Natural killer cell treated with Interleukin-12 subunit alpha and Interleukin-12 subunit beta and Interleukin-15 and Interleukin-18, amount 100 ng/mL, for 72 hours (primary cell): ENCODE data around the gene PRLR. TPM values are rescaled to one million over a fixed set of nuclear protein-coding genes. Genes with fewer than 3 reads are reported as not detected.

ENCODE experiments used
- ATAC-seq, 2 donors: fragments of 150-1000 bp; cut with Tn5 transposase in 1 of 2; sonication (Bioruptor Pico), chemical (Tn5 transposase) in 1 of 2; 2 replicates each; pipeline ENCODE4 v1.10.0; 2021
- DNase-seq: peaks from one replicate; pipeline ENCODE4 v3.0.0; 2022; ENCODE audit warnings: low spot score
- H3K27ac Mint-ChIP-seq, 2 donors: 1 replicate in 1 of 2; 2 replicates in 1 of 2; pipeline ENCODE4 v1.8.0; 2022; ENCODE audit warnings: mixed read lengths in 2 of 2, mild to moderate bottlenecking in 1 of 2, moderate library complexity in 1 of 2
- H3K27me3 Mint-ChIP-seq, 2 donors: 1 replicate in 1 of 2; 2 replicates in 1 of 2; pipeline ENCODE4 v1.8.0; 2022; ENCODE audit warnings: mixed read lengths in 2 of 2
- H3K36me3 Mint-ChIP-seq: one replicate; pipeline ENCODE4 v1.8.0; 2022; ENCODE audit warnings: mixed read lengths
- H3K4me1 Mint-ChIP-seq, 2 donors: 1 replicate in 1 of 2; 2 replicates in 1 of 2; pipeline ENCODE4 v1.8.0; 2022; ENCODE audit warnings: low read depth in 2 of 2, mixed read lengths in 2 of 2, mild to moderate bottlenecking in 1 of 2
- H3K4me3 Mint-ChIP-seq: one replicate; pipeline ENCODE4 v1.8.0; 2022; ENCODE audit warnings: mixed read lengths
- H3K9me3 Mint-ChIP-seq: 2 replicates; pipeline ENCODE4 v1.8.0; 2022; ENCODE audit warnings: mixed read lengths
- total RNA-seq, 2 donors: library from RNA; stranded (reverse); gene quantifications; one replicate each; pipeline ENCODE4 v1.2.3, GENCODE V29; 2022

The PRLR gene
- total RNA-seq, 2 donors from 2014 or later = not detected

GRCh38 chr5:35024911-35025510 is 205.3 kb downstream of the PRLR start:
- H3K4me3 Mint-ChIP-seq = no peak overlapping the region
- H3K4me1 Mint-ChIP-seq = no peaks in the 10 kb centered on the region
- peaks cover 11 to 23% of the 10 kb centered on the region in 2 donors for H3K27me3 Mint-ChIP-seq
- H3K36me3 Mint-ChIP-seq = no peaks in the 10 kb centered on the region
- H3K9me3 Mint-ChIP-seq = peaks cover 4% of the 10 kb centered on the region
- DNase-seq = no peak
- no peak for ATAC-seq
- H3K27ac Mint-ChIP-seq = no peak overlapping the region

DNA sequence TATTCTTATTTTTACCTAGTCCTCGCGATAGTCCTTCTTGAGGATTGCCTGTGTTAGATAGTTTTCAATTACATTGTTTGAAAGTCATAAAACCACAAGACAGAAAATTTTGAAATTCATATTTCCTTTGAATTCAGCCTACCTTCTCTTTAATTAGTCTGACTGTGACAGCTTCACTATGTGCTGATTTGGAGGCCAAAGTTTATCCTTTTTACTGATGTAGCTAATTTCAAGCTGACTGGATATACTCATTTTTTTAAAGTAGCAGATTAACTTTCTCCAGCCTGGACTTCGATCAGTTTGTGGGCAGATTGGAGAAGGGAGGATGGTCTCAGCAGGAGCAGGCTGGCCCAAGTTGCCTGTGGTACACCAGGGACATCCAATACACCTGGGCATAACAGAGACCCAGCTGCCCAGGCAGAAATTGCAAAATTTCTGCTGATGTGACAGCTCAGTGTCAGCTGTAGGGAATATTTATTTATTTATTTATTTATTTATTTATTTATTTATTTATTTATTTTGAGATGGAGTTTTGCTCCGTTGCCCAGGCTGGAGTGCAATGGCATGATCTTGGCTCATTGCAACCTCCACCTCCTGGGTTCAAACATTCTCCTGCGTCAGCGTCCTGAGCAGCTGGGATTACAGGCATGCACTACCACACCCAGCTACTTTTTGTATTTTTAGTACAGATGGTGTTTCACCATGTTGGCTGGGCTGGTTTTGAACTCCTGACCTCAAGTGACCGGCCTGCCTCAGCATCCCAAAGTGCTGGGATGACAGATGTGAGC is 206.7 kb downstream of the PRLR start:
- Mint-ChIP-seq H3K27me3 (peaks cover 8 to 12% of the 10 kb centered on the region in 2 donors), H3K4me1 (no peaks in the 10 kb centered on the region), H3K4me3 (no peak overlapping the region), H3K36me3 (no peaks in the 10 kb centered on the region), H3K27ac (no peak overlapping the region), H3K9me3 (peaks cover 4% of the 10 kb centered on the region)
- DNase-seq = no peak
- no peak for ATAC-seq

DNA sequence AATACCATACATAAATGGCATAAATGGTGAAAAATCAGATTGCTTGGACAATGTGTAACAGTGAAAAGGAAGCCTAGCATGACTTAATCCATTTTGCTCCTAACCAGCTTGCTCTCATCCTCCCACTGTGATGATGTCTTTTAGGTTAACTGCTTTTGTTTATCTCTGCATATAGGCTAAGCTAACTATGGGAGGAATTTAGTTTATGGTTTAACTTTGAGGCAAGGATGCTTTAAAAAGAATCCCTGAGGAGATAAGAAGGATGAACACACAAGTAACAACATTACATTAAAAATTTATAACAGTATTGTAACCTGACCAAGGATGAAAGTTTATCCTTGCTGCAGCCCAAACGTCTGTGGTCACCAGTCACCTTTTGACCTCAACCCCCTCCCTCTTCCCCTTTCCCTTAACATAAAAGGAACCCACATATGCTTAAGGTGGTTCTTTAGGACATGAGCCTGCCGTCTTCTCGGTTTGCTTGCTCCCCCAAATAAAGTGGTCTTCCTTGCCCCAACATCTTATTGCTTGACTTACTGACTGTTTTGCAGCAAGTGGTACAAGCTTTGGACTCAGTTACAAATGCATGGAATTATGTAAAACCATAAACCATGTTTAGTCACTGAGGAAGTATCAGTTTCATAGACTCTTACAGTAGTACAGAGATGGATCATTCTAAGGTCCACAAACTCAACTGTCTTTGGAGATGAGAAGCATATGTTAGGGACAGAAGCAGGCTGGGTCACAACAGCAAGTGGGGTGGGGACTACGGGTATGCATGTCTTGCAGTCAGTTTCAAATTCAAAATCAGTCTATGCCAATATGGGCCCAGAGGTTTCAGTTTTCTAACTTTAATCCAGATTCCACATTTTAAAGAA is 213.9 kb downstream of the PRLR start:
- H3K27ac Mint-ChIP-seq = no peak overlapping the region
- ATAC-seq (peak in 1 of 2 donors; percentile 54), DNase-seq (no peak)
- no peaks in the 10 kb centered on the region for H3K9me3 Mint-ChIP-seq
- no peak overlapping the region for H3K4me3 Mint-ChIP-seq
- no peaks in the 10 kb centered on the region for H3K36me3 Mint-ChIP-seq
- H3K27me3 Mint-ChIP-seq = peaks cover 11 to 13% of the 10 kb centered on the region in 2 donors
- H3K4me1 Mint-ChIP-seq = no peaks in the 10 kb centered on the region

GRCh38 chr5:35015063-35015462 is 215.2 kb downstream of the PRLR start:
- Mint-ChIP-seq H3K27ac (no peak overlapping the region), H3K36me3 (no peaks in the 10 kb centered on the region), H3K9me3 (no peaks in the 10 kb centered on the region), H3K27me3 (peaks cover 11 to 14% of the 10 kb centered on the region in 2 donors), H3K4me3 (no peak overlapping the region), H3K4me1 (no peaks in the 10 kb centered on the region)
- no peak for ATAC-seq
- DNase-seq = no peak

DNA sequence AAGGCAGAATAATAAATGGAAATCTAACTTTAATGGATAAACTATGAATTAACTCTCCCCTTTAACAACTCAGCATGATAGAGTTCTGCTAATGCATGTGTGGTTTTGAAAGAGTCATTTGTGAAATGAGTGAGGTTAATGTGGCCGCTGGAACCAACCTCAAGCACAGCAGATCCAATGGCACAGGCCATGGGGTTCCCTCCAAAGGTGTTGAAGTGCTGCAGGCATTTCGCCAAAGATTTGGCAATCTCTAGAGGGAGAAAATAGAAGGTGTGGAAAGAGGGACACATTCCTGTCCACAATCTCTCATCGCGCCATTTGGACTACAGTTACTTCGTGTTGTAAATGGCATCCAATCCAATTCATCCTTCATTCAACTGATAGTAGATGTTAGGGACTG is 217.5 kb downstream of the PRLR start:
- H3K4me1 Mint-ChIP-seq = no peaks in the 10 kb centered on the region
- no peak overlapping the region for H3K27ac Mint-ChIP-seq
- peaks cover 21 to 25% of the 10 kb centered on the region in 2 donors for H3K27me3 Mint-ChIP-seq
- DNase-seq = no peak
- H3K9me3 Mint-ChIP-seq = no peaks in the 10 kb centered on the region
- H3K4me3 Mint-ChIP-seq = no peak overlapping the region
- ATAC-seq = no peak
- no peaks in the 10 kb centered on the region for H3K36me3 Mint-ChIP-seq

- Mint-ChIP-seq H3K9me3 (no peaks in the 10 kb centered on the region), H3K27ac (no peak overlapping the region), H3K4me3 (no peak overlapping the region), H3K4me1 (no peaks in the 10 kb centered on the region), H3K27me3 (peaks cover 20 to 21% of the 10 kb centered on the region in 2 donors), H3K36me3 (no peaks in the 10 kb centered on the region)
- no peak for DNase-seq
- no peak for ATAC-seq
Observed at GRCh38 chr5:35012365-35012764, 217.9 kb downstream of the PRLR start.

DNA sequence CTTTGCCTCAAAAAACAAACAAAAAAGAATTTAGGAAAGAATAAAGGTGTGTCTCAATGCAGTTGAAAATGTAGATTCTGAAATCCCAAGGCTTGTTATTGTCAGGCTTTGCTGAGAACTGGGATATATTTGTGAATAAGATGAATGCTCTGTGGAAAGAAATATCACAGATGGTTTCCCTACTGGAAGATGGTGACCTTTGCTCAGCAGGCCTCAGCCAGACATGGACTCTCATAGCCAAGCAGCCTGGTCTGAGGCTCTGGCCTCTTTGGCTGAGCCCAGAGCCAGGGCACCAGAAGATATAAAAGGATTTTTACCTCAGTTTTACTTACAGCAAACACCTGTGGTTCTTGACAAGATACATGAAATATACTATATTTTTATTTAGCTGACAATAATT is 219.6 kb downstream of the PRLR start:
- DNase-seq = no peak
- Mint-ChIP-seq H3K27me3 (peaks cover 17 to 18% of the 10 kb centered on the region in 2 donors), H3K4me1 (no peaks in the 10 kb centered on the region), H3K4me3 (no peak overlapping the region), H3K27ac (no peak overlapping the region), H3K9me3 (no peaks in the 10 kb centered on the region), H3K36me3 (no peaks in the 10 kb centered on the region)
- ATAC-seq = no peak

- no peak for DNase-seq
- Mint-ChIP-seq H3K27ac (no peak overlapping the region), H3K9me3 (no peaks in the 10 kb centered on the region), H3K4me3 (no peak overlapping the region), H3K4me1 (no peaks in the 10 kb centered on the region), H3K36me3 (no peaks in the 10 kb centered on the region), H3K27me3 (peaks cover 21% of the 10 kb centered on the region in 2 donors)
- ATAC-seq = no peak
Observed at GRCh38 chr5:35009657-35010056, 220.6 kb downstream of the PRLR start.

DNA sequence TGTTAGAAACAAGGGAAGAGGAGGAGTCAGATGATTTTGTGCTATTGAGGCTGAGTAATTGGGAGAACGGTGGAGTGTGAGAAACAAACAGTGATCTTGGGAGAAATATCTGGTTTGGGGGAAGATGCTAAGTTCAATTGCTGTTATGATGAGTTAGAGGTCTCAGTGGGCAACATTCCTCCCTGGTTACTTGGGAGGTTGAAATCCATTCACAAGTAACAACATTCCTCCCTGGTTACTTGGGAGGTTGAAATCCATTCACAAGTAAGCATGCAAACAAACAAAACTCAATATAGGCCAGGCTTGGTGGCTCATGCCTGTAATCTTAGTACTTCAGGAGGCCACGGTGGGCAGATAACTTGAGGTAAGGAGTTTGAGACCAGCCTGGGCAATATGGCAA is 221.3 kb downstream of the PRLR start:
- Mint-ChIP-seq H3K36me3 (no peaks in the 10 kb centered on the region), H3K4me3 (no peak overlapping the region), H3K9me3 (no peaks in the 10 kb centered on the region), H3K4me1 (no peaks in the 10 kb centered on the region), H3K27me3 (peaks cover 22 to 27% of the 10 kb centered on the region in 2 donors), H3K27ac (no peak overlapping the region)
- ATAC-seq (no peak), DNase-seq (no peak)

DNA sequence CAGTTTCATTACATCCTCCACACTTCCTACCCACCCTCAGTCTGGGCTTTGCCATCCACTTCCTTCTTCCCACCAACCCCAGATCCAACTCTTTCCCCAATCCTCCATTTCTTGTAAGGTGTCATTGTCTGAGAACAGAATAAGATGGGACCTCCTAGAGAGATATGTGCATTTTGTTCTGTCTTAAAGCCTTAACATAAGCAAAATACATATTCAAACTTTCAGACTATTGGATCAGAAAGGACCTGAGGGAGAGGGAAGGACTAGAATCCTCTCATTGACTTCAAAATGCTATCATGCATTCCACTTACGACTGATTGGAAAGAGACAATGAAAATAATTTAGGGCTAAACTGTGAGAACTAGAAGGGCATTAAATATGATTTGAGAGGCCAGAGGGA is 225.5 kb downstream of the PRLR start:
- Mint-ChIP-seq H3K27ac (no peak overlapping the region), H3K9me3 (no peaks in the 10 kb centered on the region), H3K4me1 (no peaks in the 10 kb centered on the region), H3K27me3 (peaks cover 27 to 41% of the 10 kb centered on the region in 2 donors), H3K4me3 (no peak overlapping the region), H3K36me3 (no peaks in the 10 kb centered on the region)
- DNase-seq = no peak
- ATAC-seq = no peak

DNA sequence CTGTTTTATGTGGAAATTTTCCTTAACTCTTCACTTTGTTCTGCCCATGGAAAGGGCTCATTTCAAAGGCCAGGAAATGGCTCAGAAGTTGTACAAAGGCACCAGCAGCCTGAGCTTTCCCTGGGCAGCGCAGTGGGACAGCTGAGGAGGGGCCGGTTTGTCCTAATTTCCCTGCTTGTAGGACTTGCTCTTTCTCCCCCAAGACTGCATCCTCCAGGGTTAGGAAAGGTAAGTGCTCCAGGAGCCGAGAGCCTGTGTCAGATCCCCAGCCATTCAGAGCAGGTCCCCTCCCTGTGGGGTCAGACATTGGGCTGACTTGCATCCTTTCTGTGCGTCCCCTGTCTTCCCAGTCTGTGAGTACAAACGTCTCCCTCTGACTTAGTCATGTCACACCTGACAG is 226.1 kb downstream of the PRLR start:
- no peak overlapping the region for H3K27ac Mint-ChIP-seq
- H3K4me3 Mint-ChIP-seq = no peak overlapping the region
- no peaks in the 10 kb centered on the region for H3K9me3 Mint-ChIP-seq
- no peak for ATAC-seq
- no peaks in the 10 kb centered on the region for H3K36me3 Mint-ChIP-seq
- no peak for DNase-seq
- peaks cover 27 to 38% of the 10 kb centered on the region in 2 donors for H3K27me3 Mint-ChIP-seq
- H3K4me1 Mint-ChIP-seq = no peaks in the 10 kb centered on the region

DNA sequence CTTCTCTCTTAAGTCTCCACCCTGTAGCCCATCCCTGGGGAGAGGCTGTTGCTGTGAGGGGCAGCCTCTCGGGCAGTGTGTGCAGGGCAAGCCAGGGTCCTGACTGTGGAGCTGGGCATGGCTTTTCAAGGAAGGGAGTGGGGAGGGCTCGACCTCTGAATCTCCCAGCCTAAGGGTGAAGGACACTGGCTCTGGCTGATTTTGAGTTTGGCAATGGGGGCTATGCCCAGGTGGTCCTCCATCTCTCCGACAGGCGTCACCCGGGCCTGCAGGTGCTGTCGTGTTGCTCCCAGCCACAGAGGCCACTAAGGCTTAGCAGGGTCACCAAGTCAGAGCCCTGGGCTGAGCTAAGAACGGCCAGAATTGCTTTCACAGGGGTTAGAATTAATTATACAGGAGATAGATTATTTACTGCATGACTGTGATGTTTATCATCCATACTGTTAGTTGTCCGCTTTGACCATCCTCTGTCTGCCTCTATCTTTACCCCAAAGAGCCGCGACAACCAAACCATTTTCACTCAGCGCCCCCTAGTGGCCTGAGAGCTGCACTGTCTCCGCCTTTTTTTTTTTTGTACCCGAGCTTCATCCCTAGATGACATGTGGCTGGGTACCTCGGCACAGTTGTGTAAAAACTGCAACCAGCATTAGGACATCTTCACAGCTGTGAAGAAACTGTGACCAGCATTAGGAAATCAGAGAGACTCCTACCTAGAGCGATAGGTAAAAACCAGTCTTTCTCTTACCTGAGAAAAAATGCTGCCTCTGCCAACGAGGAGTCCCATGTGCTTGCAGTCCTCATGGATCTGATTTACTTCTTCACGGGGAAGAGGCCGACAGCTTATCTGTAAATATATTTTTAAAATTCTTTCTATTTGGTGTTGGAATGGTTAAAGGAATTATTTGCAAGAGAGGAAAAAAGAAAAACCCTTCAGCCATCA is 227.0 kb downstream of the PRLR start:
- H3K27me3 Mint-ChIP-seq = peaks cover 27 to 30% of the 10 kb centered on the region in 2 donors
- H3K4me1 Mint-ChIP-seq = no peaks in the 10 kb centered on the region
- DNase-seq = no peak
- H3K27ac Mint-ChIP-seq = no peak overlapping the region
- H3K9me3 Mint-ChIP-seq = no peaks in the 10 kb centered on the region
- no peak overlapping the region for H3K4me3 Mint-ChIP-seq
- no peaks in the 10 kb centered on the region for H3K36me3 Mint-ChIP-seq
- peak; percentile 60 to 69 for ATAC-seq

- Mint-ChIP-seq H3K27ac (no peak overlapping the region), H3K4me1 (no peaks in the 10 kb centered on the region)
Observed at GRCh38 chr5:35002459-35002858, 227.8 kb downstream of the PRLR start.

More at GRCh38 chr5:35002459-35002858, 227.8 kb downstream of the PRLR start:
- ATAC-seq (no peak), DNase-seq (no peak)
- no peaks in the 10 kb centered on the region for H3K36me3 Mint-ChIP-seq
- H3K9me3 Mint-ChIP-seq = no peaks in the 10 kb centered on the region
- H3K4me3 Mint-ChIP-seq = no peak overlapping the region
- H3K27me3 Mint-ChIP-seq = peaks cover 23 to 30% of the 10 kb centered on the region in 2 donors
